ENCODE data around the gene NTPCR. TPM values are rescaled to one million over a fixed set of nuclear protein-coding genes. Genes with fewer than 3 reads are reported as not detected.

NTPCR gene
- total RNA-seq, 1 experiment from 2014 or later, result 40.2 TPM

GRCh38 chr1:233031521-233031920, 81.1 kb downstream of the NTPCR start:
- no peaks in the 10 kb centered on the region for H3K36me3 ChIP-seq
- no peaks in the 10 kb centered on the region for H3K4me1 ChIP-seq (replicated peaks)
- no peak overlapping the region for H3K4me3 ChIP-seq
- no peaks in the 10 kb centered on the region for H3K9me3 ChIP-seq (replicated peaks)
- H3K27me3 ChIP-seq (replicated peaks), result no peaks in the 10 kb centered on the region
- no peak overlapping the region for H3K27ac ChIP-seq
- DNase-seq (ENCODE audit: low read depth in 1 of 2, low spot score in 2 of 2), result no peak

- Histone ChIP-seq H3K27me3 (replicated peaks) (no peaks in the 10 kb centered on the region), H3K4me3 (no peak overlapping the region), H3K4me1 (replicated peaks) (no peaks in the 10 kb centered on the region), H3K27ac (no peak overlapping the region), H3K36me3 (no peaks in the 10 kb centered on the region), H3K9me3 (replicated peaks) (no peaks in the 10 kb centered on the region)
- no peak for DNase-seq (ENCODE audit: low read depth in 1 of 2, low spot score in 2 of 2)
Observed at GRCh38 chr1:233032916-233033315, 82.5 kb downstream of the NTPCR start.

GRCh38 chr1:233033361-233033760, 83.0 kb downstream of the NTPCR start:
- Histone ChIP-seq H3K4me3 (no peak overlapping the region), H3K27ac (no peak overlapping the region), H3K9me3 (replicated peaks) (no peaks in the 10 kb centered on the region), H3K36me3 (no peaks in the 10 kb centered on the region), H3K4me1 (replicated peaks) (no peaks in the 10 kb centered on the region), H3K27me3 (replicated peaks) (no peaks in the 10 kb centered on the region)
- DNase-seq (ENCODE audit: low read depth in 1 of 2, low spot score in 2 of 2), result no peak

Other genes with a start within 250 kb of the NTPCR start
- not detected in 2 replicates for gene MAP10, start 145.2 kb upstream of the NTPCR start, total RNA-seq (2014; rRNA removed; shearing (Covaris generic))

Measured in SJSA1 (cell line).